PC-3 (cell line): ENCODE data around the gene PANK4.

Source experiments
- CTCF ChIP-seq: fragments of 300-600 bp; sonication (generic); conservative IDR thresholded peaks from 2 replicates; pipeline ENCODE4 v1.5.1; 2017; ENCODE audit warnings: antibody characterized with exemption, low read depth, mild to moderate bottlenecking, low read length
- EZH2 ChIP-seq: fragments of 300-600 bp; sonication (generic); IDR thresholded peaks from one replicate; pipeline ENCODE4 v1.6.1; 2017; ENCODE audit warnings: antibody characterized with exemption, mild to moderate bottlenecking, low read length; ENCODE audit not compliant: unreplicated experiment
- EZH2phosphoT487 ChIP-seq: fragments of 300-600 bp; sonication (generic); IDR thresholded peaks from 2 replicates; pipeline ENCODE4 v1.6.1; 2018; ENCODE audit warnings: mild to moderate bottlenecking, antibody characterized with exemption, low read length, borderline replicate concordance

GRCh38 chr1:2530513-2531361 is 4.3 kb upstream of the PANK4 start:
- TF ChIP-seq CTCF (no peak), EZH2 (no peak), EZH2phosphoT487 (no peak)
